ENCODE results near the gene PIR.
A peak's percentile ranks its signal among the peaks of the same experiment; 100 is the strongest.

Gene PIR

GRCh38 chrX:15500497-15500966 is 7.4 kb upstream of the PIR start, which contains the start of gene BMX:
TSS of gene BMX (plus strand) at chrX:15500807. CDS start at chrX:15508354, 7,547 bp downstream.
- Histone ChIP-seq H3K4me1 (ENCODE audit: control insufficient read depth, insufficient read depth, low read length) (no peaks in the 10 kb centered on the region), H3K36me3 (ENCODE audit: control insufficient read depth in 2 of 2, insufficient read depth in 1 of 2, low read length in 2 of 2) (no peaks in the 10 kb centered on the region), H3K9me3 (ENCODE audit: control insufficient read depth, insufficient read depth, low read depth, low read length) (no peaks in the 10 kb centered on the region), H3K4me3 (ENCODE audit: low read depth, low read length) (no peak within 1 kb of the TSS), H3K27ac (ENCODE audit: extremely low read depth, low read depth, low read length) (no peak within 1 kb of the TSS)
- TF ChIP-seq OSR2 (tag by site-specific recombination; IDR thresholded peaks at IDR 0.05): no peak
- TF ChIP-seq SCRT2 (tag by site-specific recombination; IDR thresholded peaks at IDR 0.05): 0 out of 2 replicates have a peak, but pooled peaks have one; percentile 33
- ChIA-PET POLR2A (no interaction called here), CTCF (interaction anchor here (0.6 to 1.7 kb wide), 11 partner anchors 10 to 402 kb away, joined by 3 to 13 read pairs (median 4); no protein-coding TSS in a partner anchor)

- no peak for TF ChIP-seq ZNF354C (tag by site-specific recombination; IDR thresholded peaks at IDR 0.05; ENCODE audit: borderline replicate concordance, low read depth)
- TF ChIP-seq ZNF394 (tag by site-specific recombination; IDR thresholded peaks at IDR 0.05; ENCODE audit: borderline replicate concordance): no peak
- TF ChIP-seq ZNF211 (tag by site-specific recombination; IDR thresholded peaks at IDR 0.05; ENCODE audit: low read depth): no peak
- no peak for TF ChIP-seq ZNF2 (tag by site-specific recombination; IDR thresholded peaks at IDR 0.05)
- no peak for TF ChIP-seq ZSCAN16 (tag by site-specific recombination; IDR thresholded peaks at IDR 0.05)
- no peak for TF ChIP-seq ZNF248 (tag by site-specific recombination; IDR thresholded peaks at IDR 0.05)
- TF ChIP-seq ZNF24 (tag by site-specific recombination; IDR thresholded peaks at IDR 0.05): no peak
- TF ChIP-seq PRDM2 (tag by site-specific recombination; IDR thresholded peaks at IDR 0.05; ENCODE audit: borderline replicate concordance): no peak
- TF ChIP-seq ZNF580 (tag by site-specific recombination; IDR thresholded peaks at IDR 0.05): no peak
- no peak for TF ChIP-seq KLF16 (tag by site-specific recombination; IDR thresholded peaks at IDR 0.05)
- TF ChIP-seq ZNF10 (tag by site-specific recombination; IDR thresholded peaks at IDR 0.05): no peak
- TF ChIP-seq ZNF112 (tag by site-specific recombination; IDR thresholded peaks at IDR 0.05): no peak
- TF ChIP-seq ZNF514 (tag by site-specific recombination; IDR thresholded peaks at IDR 0.05): no peak
- TF ChIP-seq ZNF529 (tag by site-specific recombination; IDR thresholded peaks at IDR 0.05; ENCODE audit: insufficient replicate concordance): no peak
- TF ChIP-seq ZBTB20 (tag by site-specific recombination; IDR thresholded peaks at IDR 0.05): no peak
- ChIA-PET POLR2A (no interaction called here), CTCF (interaction anchor here (0.6 to 1.3 kb wide), 7 partner anchors 10 to 403 kb away, joined by 3 to 13 read pairs (median 4); no protein-coding TSS in a partner anchor)
- Histone ChIP-seq H3K9me3 (ENCODE audit: control insufficient read depth, insufficient read depth, low read depth, low read length) (no peaks in the 10 kb centered on the region), H3K36me3 (ENCODE audit: control insufficient read depth in 2 of 2, insufficient read depth in 1 of 2, low read length in 2 of 2) (no peaks in the 10 kb centered on the region), H3K4me3 (ENCODE audit: low read depth, low read length) (no peak overlapping the region), H3K27ac (ENCODE audit: extremely low read depth, low read depth, low read length) (no peak overlapping the region), H3K4me1 (ENCODE audit: control insufficient read depth, insufficient read depth, low read length) (no peaks in the 10 kb centered on the region)
Observed at GRCh38 chrX:15499976-15500375, 6.8 kb upstream of the PIR start.

All from HEK293 (cell line).